HG02588 (cell line): ENCODE measurements around the gene RERE.

Experiments used
- ATAC-seq: cut with Tn5 transposase; IDR thresholded peaks from one replicate; pipeline ENCODE4 v1.9.1; 2021; ENCODE audit warnings: mild to moderate bottlenecking, moderate library complexity; ENCODE audit not compliant: unreplicated experiment

The RERE gene

GRCh38 chr1:8817412-8818324, at the start of gene RERE:
Gene RERE (minus strand): TSS chr1:8817640.
- peak; percentile 92 for ATAC-seq

DNA sequence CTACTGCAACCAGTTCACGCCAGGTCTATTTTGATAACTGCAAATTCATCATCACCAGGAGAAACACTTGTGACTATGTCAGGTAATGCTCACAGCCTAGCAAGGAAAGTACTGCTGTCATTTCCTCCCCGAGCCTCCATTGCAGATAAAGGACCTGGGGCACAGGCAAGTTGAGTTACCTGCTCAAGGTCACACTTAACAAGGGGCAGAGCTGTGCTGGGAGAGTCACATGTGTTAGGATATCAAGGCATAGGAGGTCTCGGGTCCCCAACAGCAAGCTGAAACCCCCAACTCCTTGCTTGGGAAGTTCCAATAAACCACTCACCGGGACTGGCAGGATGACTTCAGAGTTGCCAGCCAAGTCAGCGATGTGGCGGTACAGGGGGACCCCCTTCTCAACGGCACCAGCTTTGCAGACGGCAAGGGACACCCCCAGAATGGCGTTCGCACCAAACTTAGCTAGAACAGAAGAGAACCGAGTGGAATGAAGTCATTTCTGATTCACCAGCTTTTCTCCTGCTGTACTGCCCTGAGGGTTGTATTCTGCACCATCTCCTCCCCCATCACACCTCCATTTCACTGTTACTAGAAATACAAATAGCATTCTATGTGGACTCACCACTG, 49.5 kb upstream of the RERE start:
- ATAC-seq, result no peak

- ATAC-seq, result no peak
These were observed 48.8 kb upstream of the RERE start for GRCh38 chr1:8866173-8866791.

DNA sequence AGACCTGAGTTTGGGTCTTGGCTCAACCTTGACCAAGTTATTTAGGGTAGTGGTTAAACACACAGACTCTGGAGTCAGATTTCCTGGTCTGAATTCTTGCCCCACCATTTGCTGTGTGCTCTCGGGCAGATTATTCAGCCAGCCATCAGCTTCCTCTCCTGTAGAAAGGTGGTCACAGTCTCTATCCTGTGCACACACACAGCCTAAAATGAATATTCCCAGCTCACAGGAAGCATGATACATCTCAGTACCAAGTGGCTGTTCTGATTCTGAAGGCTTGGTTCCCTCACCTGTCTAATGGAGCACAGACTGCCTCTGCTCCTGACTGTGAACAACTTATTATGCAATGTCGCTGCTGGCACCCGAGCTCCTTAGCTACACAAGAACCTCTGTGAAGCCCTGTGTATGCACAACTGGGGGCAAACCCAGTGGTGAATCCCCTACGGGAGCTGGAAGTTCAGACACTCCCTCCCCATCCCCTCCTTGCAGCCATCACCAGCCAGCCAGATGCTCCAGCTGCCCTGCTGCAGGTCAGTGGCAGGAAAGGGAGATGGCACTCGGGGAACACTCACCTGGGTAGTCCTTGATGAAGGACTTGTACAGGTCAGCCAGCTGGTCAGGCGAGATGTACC, 47.4 kb upstream of the RERE start:
- no peak for ATAC-seq

DNA sequence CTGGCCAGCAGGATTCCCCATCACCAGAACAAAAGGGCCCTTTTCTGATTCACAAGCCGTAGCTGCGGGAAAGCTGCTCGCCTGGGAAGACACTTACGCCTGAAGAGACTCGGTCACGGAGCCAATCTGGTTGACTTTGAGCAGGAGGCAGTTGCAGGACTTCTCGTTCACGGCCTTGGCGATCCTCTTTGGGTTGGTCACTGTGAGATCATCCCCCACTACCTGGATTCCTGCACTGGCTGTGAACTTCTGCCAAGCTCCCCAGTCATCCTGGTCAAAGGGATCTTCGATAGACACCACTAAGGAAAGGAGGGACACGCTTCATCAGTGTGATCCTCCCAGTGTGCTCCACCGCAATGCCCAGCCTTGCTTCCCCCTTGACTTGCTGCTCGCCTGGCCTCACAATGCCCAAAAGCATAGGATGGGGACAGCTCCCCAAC, 46.4 kb upstream of the RERE start:
- ATAC-seq, result no peak

DNA sequence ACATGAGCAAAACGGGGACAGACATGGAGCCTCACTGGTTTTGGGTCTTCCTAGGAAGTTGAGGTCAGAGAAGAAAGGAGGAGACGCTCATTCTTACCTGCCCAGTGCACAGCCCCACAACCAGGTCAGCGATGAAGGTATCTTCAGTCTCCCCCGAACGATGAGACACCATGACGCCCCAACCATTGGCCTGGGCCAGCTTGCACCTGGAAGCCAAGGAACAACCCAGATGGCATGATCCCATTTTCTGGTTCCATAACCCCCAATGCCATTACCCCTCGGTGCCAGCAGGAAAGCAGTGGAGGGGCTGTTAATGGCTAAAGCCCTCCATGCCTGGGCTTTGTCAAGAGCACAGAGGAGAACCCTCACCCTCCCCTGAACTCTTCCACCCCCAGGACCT, 45.7 kb upstream of the RERE start:
- ATAC-seq, result no peak

DNA sequence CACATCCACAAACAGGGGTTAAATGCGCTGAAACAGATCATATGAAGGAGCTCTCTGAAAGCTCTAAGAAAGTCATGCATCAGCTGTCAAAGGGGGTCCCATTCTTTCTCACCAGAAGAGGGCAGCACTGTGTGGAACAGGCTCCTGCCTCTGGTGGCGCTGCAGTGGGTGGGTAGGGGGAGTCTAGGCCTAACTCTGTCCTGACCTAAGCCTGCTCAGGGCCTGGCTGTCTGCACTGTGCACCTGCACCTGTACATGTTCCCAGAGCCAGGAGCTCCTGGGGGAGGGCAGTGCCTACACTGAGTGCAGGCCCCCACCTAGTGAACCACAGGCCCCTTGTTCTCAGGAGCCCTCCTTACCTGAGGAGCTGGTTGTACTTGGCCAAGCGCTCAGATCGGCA, 45.1 kb upstream of the RERE start:
- no peak for ATAC-seq

DNA sequence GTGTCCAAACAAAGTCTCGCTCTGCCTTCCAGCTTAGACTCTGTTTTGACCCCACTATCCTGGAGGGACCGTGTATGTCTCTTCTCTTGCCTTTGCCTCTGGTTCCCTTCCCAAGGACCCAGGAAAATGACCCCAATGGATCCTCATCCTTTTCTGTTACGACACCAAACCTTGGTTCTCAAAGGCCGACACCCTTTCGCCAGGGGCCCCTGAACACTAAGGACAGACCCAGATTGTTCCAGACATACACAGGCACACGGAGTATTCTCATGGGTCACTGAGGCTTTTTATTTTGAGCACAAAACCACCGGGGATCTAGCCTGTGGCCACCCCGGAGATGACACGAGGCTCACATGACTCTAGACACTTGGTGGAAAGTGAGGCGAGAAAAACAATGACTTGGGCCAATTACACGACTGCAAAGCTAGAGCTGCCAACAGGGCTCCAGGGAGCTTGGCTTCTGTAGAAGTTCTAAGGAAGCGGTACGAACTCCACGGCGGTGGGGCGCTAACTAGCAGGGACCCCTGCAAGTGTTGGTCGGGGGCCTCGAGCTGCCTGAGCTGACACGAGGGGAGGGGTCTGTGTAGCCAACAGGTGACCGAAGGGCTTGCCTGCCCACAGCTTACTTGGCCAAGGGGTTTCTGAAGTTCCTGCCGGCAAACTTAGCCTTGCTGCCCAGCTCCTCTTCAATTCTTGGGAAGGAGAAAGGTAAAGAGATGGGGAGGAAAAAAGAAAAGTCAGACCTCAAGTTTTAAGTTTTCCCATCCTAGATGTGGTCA, 43.5 kb upstream of the RERE start:
- no peak for ATAC-seq

- ATAC-seq, result no peak
These were observed 41.7 kb upstream of the RERE start for GRCh38 chr1:8858888-8859706.

GRCh38 chr1:8858112-8858668, 40.8 kb upstream of the RERE start:
- ATAC-seq, result no peak

- ATAC-seq, result no peak
These were observed 39.4 kb upstream of the RERE start for GRCh38 chr1:8856689-8857412.

DNA sequence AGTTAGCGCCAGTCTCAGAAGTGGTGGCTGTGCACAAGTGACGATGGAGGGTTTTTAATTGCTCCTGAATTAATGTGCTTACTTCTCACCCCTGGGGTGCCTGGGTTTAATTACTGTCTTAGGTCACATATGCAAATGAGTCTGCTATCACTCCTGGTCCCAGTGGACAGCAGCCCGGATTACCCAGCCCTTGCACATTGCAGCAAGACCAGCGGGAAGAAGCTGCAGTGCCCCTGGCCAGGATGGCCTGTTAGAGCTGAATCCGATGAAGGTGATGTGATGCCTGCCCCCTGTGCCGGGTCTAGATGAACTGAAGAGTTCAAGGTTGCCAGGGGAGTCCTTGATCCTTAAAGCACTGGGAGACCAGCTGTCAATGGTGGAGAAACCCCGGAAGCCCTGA, 36.8 kb upstream of the RERE start:
- ATAC-seq, result no peak

- ATAC-seq, result no peak
These were observed 33.6 kb upstream of the RERE start for GRCh38 chr1:8851060-8851459.

DNA sequence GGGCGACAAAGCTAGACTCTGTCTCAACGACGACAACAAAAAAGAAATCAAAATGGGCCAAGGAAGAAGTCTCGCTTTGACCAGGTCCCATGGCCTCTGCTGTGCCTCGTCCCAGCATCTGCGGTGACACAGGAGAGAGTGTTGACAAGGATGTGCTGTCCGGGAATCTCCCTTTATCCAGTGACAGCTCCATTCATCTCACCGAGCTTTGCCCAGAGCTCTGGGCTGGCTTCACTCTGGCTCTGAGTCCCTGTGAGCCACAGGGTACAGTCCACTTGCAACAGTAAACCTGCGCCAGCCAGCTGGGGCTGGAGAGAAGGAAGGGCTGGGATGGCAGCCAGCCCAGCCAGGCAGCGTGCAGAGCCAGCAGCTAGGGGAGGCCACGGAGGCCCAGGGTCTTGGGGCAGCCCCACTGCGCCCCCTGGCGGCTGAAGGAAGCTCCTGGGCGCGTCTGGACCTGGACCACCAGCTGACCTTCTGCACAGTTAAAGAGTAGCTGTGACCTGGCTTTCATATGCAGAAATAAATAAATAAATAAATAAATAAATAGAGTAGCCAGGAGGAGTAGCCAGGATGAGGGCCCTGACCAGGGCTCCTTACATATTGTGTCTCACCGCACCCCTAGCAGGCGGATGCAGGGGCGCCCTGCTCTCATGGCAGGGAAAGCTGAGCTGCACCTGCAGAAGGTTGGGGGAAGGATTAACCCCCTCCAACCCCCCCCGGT, 31.4 kb upstream of the RERE start:
- no peak for ATAC-seq

GRCh38 chr1:8847990-8848389, 30.6 kb upstream of the RERE start:
- no peak for ATAC-seq

DNA sequence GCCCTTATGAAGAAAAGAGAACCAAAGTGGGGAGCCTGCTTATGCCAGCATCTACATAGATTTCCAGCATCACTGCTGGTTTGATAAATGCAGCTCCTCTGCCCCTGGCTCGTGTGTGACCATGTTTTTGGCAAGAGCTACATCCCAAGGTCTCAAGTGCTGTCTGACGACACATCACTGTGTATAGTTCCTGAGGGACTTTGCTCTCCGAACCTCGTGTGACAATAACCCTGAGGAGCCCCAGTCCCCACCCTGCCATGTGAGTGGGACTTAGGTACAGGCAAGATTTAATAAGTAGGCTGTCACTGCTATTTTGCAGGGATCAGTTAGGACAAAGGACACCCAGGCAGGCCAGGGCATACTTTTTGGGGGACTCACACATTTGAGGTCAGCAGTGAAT, 28.8 kb upstream of the RERE start:
- no peak for ATAC-seq

GRCh38 chr1:8845104-8846097, 28.0 kb upstream of the RERE start:
- no peak for ATAC-seq
